Measurements from ENCODE around the gene RWDD4.

DNA sequence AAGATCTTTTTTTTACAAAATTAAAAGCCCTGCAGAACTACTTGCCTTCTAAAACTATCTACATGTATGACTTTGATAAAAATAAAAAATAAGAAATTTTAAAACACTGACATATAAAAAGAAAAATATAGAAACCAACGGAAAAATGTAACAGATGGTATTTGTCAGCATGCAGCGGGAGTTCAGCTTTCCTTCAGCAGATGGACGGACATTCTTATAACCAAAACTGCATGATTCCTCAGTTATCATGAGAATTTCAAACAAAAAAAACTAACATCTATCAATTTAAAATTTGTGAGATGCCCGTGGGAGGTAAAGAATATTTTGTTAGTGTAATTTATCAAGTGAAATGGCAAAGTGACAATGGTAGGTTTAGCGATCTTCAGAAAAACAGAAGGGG is 23.2 kb downstream of the RWDD4 start:
- TF ChIP-seq, protein P1, sequence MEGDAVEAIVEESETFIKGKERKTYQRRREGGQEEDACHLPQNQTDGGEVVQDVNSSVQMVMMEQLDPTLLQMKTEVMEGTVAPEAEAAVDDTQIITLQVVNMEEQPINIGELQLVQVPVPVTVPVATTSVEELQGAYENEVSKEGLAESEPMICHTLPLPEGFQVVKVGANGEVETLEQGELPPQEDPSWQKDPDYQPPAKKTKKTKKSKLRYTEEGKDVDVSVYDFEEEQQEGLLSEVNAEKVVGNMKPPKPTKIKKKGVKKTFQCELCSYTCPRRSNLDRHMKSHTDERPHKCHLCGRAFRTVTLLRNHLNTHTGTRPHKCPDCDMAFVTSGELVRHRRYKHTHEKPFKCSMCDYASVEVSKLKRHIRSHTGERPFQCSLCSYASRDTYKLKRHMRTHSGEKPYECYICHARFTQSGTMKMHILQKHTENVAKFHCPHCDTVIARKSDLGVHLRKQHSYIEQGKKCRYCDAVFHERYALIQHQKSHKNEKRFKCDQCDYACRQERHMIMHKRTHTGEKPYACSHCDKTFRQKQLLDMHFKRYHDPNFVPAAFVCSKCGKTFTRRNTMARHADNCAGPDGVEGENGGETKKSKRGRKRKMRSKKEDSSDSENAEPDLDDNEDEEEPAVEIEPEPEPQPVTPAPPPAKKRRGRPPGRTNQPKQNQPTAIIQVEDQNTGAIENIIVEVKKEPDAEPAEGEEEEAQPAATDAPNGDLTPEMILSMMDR (IDR thresholded peaks at IDR 0.05; ENCODE audit: insufficient read depth, low read depth, low read length) = no peak
- TF ChIP-seq EZH2 (IDR thresholded peaks at IDR 0.05; ENCODE audit: insufficient read depth, low read length) = no peak
